Measurements from ENCODE around the gene MZT1. TPM values are rescaled to one million over a fixed set of nuclear protein-coding genes. Genes with fewer than 3 reads are reported as not detected.
A peak's percentile ranks its signal among the peaks of the same experiment; 100 is the strongest.
"Not testable (repeated sequence)": the region's sequence is repeated elsewhere in the genome, so short reads cannot be mapped to it uniquely, and the experiment has no call there.

MZT1 gene
- 47.5 TPM for polyA plus RNA-seq (2013, experiment 1 of 2; ENCODE audit: insufficient read length)
- 24.5 TPM for polyA plus RNA-seq (2013, experiment 2 of 2; ENCODE audit: insufficient read length)

DNA sequence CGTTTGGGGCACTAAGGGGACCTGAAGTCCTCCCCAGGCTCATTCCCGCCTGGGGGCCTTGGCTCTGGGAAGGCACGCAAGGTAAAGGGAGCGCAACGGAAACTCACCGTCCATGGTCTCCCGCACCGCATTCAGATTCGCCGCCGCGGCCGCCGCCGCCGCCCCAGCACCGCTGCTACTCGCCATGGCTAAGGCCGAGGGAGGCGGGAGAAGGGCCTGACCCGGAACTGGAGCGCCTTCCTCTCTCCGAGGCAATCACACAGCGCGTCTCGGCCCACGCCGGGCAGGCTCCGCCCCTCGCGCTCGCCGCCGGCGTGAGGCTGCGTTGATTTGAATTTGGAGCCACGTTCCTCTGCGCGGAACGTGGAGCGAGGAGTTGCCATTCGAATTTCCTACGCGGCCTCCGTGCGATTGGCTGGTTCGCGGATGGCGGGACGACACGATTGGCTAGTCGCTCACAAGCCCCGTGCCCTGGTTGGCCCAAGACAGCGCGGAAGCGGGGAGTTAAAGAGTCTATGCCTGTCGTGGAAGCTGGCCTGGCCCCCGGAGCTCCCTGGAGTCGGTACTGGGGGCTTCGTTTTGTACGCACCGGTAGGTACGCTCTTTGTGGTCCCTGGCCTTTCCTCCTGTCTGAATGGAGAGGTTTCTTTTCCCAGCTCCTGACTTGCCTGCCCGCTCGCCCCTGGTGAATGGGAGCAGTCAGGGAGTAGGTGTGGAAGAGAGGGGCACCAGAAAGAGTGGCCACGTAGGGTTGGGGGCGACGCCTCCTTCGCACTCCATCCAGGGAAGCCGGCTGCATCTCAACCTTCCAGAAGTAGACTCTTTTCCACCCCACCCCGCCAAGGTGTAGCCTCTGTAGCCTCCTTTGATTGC lies at the start of gene MZT1, which contains the start of gene BORA:
TSS of gene MZT1 (minus strand) at position 213 of the 873 bp plus-strand sequence. CDS start at position 186, 27 bp downstream.
TSS of gene BORA (plus strand) at position 507 of the 873 bp plus-strand sequence. CDS start 1,018 bp downstream, outside the sequence.
- DNase-seq = peak; percentile 98

- DNase-seq = no peak
These were observed 46.6 kb upstream of the MZT1 start for GRCh38 chr13:72774019-72774418.

GRCh38 chr13:72763411-72763810 lies 36.0 kb upstream of the MZT1 start:
- no peak for DNase-seq

- DNase-seq = no peak
These were observed 32.8 kb upstream of the MZT1 start for GRCh38 chr13:72760189-72760588.

GRCh38 chr13:72757792-72758535 lies 30.5 kb upstream of the MZT1 start:
- DNase-seq = peak; percentile 1

DNA sequence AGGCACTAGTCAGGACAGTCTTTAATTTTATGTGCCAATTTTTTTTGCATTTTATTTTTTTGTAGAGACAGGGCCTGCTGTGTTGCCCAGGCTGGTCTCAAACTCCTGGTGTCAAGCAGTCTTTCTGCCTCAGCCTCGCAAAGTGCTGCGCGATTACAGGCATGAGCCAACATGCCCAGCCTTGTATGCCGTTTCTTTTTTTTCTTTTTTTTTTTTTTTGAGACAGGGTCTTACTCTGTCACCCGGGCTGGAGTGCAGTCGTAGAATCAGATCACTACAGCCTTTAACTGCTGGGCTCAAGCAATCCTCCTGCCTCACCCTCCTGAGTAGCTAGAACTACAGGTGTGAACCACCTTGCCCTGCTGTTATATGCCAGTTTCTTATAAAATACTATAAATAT lies 26.7 kb upstream of the MZT1 start:
- no peak for DNase-seq

- no peak for DNase-seq
These were observed 23.8 kb upstream of the MZT1 start for GRCh38 chr13:72751220-72751619.

- no peak for DNase-seq
These were observed 17.8 kb upstream of the MZT1 start for GRCh38 chr13:72745260-72745659.

GRCh38 chr13:72740015-72740414 lies 12.6 kb upstream of the MZT1 start:
- DNase-seq = no peak

DNA sequence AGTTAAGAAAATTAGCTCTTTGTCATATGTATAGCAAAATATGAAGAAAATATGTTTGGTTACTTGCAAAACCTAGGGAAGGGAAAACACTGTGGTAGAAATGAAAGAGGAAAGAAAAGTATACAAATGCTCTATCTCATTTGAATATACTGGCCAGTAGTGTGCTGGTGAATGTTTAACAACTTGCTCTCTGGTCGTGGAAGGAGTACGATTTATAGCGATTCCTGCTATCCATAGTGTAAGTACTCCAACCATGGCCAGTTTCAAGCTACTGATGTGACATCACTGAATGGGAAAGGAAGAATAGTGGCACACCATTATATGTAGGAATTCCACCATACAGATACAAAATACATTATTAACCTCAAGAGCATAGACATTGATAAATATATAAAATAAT lies 9.6 kb upstream of the MZT1 start:
- DNase-seq = no peak

DNA sequence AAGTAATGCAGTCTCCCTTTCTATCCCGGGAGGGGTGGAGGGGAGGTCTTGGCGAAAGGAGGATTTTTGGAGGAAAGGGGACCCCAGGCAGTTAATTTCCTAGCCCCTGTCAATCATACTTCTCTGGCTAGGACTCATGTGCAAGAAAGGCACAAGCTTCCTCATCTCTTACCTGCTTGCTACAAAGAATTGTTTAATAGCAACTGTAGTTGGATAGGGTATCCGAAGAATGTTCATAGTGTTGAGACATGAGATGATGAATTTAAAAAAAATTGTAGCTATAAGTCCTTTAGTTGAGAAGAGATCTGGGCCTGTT lies 819 bp upstream of the MZT1 start:
- DNase-seq = no peak

DNA sequence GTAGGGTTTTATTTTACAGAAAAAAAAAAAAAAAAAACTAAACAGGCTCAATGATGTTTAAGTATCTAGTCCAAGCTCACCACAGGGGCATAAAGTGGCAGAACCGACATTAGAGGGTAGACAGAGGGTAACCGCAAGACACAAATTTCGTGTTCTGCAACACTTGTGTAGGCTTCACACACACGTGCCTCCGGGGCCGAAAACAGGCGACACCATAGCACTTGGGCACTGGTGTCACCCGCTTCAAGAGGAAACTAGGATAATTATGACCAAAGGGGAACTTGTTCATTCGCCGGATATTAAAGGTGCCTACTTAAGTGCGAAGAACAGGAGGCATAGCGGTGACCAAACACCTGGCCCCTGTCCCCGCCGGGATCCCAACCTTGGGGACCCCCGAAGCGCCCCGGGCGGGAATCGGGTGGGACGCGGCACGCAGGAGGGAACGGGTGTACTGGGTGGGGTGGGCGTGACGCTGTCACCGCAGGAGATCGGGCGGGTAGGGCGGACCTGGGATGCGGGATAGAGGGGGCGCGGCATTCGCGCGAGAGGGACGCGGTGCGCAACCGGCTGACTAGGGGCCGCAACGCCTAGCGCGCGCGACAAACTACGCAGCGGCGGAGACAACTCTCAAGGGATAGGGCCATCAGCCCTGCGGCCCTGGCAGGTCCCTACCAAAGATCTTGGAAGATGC lies 558 bp downstream of the MZT1 start:
- DNase-seq = peak; percentile 17

DNA sequence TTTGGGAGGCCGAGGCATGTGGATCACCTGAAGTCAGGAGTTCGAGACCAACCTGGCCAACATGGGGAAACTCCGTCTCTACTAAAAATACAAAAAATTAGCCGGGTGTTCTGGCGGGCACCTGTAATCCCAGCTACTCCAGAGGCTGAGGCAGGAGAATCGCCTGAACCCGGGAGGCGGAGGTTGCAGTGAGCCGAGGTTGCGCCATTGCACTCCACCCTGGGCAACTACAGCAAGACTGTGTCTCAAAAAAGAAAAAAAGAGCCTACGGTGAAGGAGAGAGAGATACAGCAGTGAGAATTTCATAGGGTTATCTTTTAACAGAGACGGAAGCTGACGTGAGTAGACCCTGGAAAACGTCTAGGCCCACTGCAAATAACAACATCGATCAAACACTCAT lies 1.2 kb downstream of the MZT1 start:
- DNase-seq = not testable (repeated sequence)

- DNase-seq = no peak
These were observed 10.7 kb downstream of the MZT1 start for GRCh38 chr13:72716776-72717175.

DNA sequence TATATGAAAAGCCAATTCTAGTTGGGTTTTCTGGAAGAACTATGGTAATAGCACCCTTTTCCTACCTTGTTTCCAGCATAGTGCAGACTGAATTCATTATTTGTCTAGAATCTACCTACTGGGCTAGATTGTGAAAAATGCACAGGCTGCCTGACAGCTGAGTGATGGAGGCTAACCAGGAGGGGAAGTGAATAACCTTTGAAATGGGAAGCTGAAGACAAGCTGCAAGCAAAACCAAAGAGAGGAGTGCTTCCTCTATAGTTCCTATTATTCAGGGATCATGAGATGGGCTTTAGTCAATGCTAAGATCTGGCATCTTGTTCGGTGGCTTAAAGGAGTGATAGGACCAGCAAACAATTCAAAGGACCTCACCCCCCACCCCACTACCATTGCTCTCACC lies 26.9 kb downstream of the MZT1 start:
- no peak for DNase-seq

- no peak for DNase-seq
These were observed 29.3 kb downstream of the MZT1 start for GRCh38 chr13:72698164-72698563.

- peak; percentile 23 for DNase-seq
These were observed 30.9 kb downstream of the MZT1 start for GRCh38 chr13:72696579-72696978.

- no peak for DNase-seq
These were observed 33.1 kb downstream of the MZT1 start for GRCh38 chr13:72694314-72694713.

GRCh38 chr13:72693832-72694231 lies 33.6 kb downstream of the MZT1 start:
- no peak for DNase-seq

GRCh38 chr13:72692884-72693514 lies 34.4 kb downstream of the MZT1 start:
- no peak for DNase-seq

DNA sequence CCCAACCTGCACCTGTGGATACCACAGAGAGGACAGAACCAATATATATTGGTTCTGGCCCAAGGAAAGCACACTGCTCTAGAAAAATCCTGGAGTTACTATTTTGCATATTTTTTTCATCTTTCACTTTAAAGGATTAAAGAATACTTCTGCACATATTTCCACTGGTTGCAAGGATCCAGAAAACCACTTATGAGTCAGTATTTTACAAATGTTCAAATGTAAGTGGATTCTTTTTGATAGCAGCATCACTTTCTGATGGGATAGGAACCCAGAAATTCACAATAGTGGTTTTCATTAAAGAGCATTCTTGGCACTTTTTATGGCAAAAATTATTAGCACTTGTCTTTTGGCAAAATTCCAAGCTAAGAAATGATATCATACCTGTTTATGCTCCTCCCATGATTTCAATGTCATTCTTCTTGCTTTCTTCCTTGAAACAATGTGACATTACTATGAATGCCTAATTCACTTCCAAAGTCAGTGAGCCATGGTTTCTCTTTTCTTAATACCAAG lies 38.2 kb downstream of the MZT1 start:
- DNase-seq = no peak

DNA sequence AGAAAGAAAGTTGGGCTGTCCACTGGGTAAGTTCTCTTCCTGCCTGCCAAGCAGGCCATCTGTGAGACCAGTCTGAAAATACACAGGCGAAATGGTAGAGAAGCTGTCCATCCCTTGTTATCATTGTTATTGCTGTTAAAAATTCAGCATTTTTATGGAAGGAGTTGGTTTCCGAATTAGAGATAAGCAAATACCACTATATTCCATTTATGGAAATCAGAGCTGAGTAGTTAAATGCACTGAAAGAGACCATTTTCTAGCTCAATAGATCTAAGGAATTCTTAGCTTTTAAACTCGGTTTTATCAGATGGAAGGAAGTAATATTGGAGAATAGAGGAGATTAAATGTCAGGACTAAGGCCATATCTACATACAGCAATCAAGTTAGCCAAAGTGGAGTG lies 40.7 kb downstream of the MZT1 start:
- DNase-seq = no peak
